AG09319 (cell line): ENCODE results near the gene TMOD1.

Experiments
- DNase-seq: peaks from one replicate; pipeline ENCODE4 v3.0.0-alpha.2; 2010; ENCODE audit warnings: low read depth; ENCODE audit errors: extremely low read depth
- CTCF ChIP-seq: IDR thresholded peaks from 2 replicates; pipeline ENCODE4 v1.5.1; 2011; ENCODE audit warnings: low read depth, mild to moderate bottlenecking, inconsistent platforms, low read length, moderate library complexity

The TMOD1 gene

GRCh38 chr9:97553141-97553540 lies 51.7 kb downstream of the TMOD1 start:
- no peak for DNase-seq
- TF ChIP-seq CTCF = no peak

GRCh38 chr9:97553841-97554240 lies 52.4 kb downstream of the TMOD1 start:
- no peak for DNase-seq
- no peak for TF ChIP-seq CTCF

GRCh38 chr9:97554566-97555075 lies 53.2 kb downstream of the TMOD1 start:
- no peak for DNase-seq
- no peak for TF ChIP-seq CTCF

- DNase-seq = no peak
- no peak for TF ChIP-seq CTCF
Observed at GRCh38 chr9:97555164-97555563, 53.7 kb downstream of the TMOD1 start.

GRCh38 chr9:97556036-97556720 lies 54.7 kb downstream of the TMOD1 start:
- TF ChIP-seq CTCF = no peak

GRCh38 chr9:97556721-97557605 lies 55.5 kb downstream of the TMOD1 start:
- no peak for DNase-seq
- TF ChIP-seq CTCF = no peak

More at GRCh38 chr9:97556036-97556720, 54.7 kb downstream of the TMOD1 start:
- no peak for DNase-seq

- no peak for TF ChIP-seq CTCF
- DNase-seq = no peak
Observed at GRCh38 chr9:97557606-97558095, 56.2 kb downstream of the TMOD1 start.
